ENCODE measurements around the gene PCYT1B.

PCYT1B gene

GRCh38 chrX:24542756-24543155 is 104.4 kb downstream of the PCYT1B start:
- no peak for TF ChIP-seq CTCF (conservative IDR thresholded peaks at IDR 0.05; ENCODE audit: low read depth, low read length)
- no peak for DNase-seq (ENCODE audit: low read depth)

GRCh38 chrX:24536551-24536950 is 110.6 kb downstream of the PCYT1B start:
- DNase-seq (ENCODE audit: low read depth): no peak
- no peak for TF ChIP-seq CTCF (conservative IDR thresholded peaks at IDR 0.05; ENCODE audit: low read depth, low read length)
- H3K4me3 ChIP-seq (ENCODE audit: low read depth, low read length): no peak overlapping the region

More at GRCh38 chrX:24542756-24543155, 104.4 kb downstream of the PCYT1B start:
- no peak overlapping the region for H3K4me3 ChIP-seq (ENCODE audit: low read depth, low read length)

- TF ChIP-seq CTCF (conservative IDR thresholded peaks at IDR 0.05; ENCODE audit: low read depth, low read length): no peak
- H3K4me3 ChIP-seq (ENCODE audit: low read depth, low read length): no peak overlapping the region
- no peak for DNase-seq (ENCODE audit: low read depth)
Observed at GRCh38 chrX:24528605-24529004, 118.5 kb downstream of the PCYT1B start.

GRCh38 chrX:24526616-24527015 is 120.5 kb downstream of the PCYT1B start:
- H3K4me3 ChIP-seq (ENCODE audit: low read depth, low read length): no peak overlapping the region
- TF ChIP-seq CTCF (conservative IDR thresholded peaks at IDR 0.05; ENCODE audit: low read depth, low read length): no peak
- DNase-seq (ENCODE audit: low read depth): no peak

GRCh38 chrX:24525455-24525854 is 121.7 kb downstream of the PCYT1B start:
- H3K4me3 ChIP-seq (ENCODE audit: low read depth, low read length): no peak overlapping the region
- TF ChIP-seq CTCF (conservative IDR thresholded peaks at IDR 0.05; ENCODE audit: low read depth, low read length): no peak

GRCh38 chrX:24520472-24520871 is 126.7 kb downstream of the PCYT1B start:
- no peak overlapping the region for H3K4me3 ChIP-seq (ENCODE audit: low read depth, low read length)
- no peak for TF ChIP-seq CTCF (conservative IDR thresholded peaks at IDR 0.05; ENCODE audit: low read depth, low read length)
- DNase-seq (ENCODE audit: low read depth): no peak

More at GRCh38 chrX:24525455-24525854, 121.7 kb downstream of the PCYT1B start:
- DNase-seq (ENCODE audit: low read depth): no peak

- no peak overlapping the region for H3K4me3 ChIP-seq (ENCODE audit: low read depth, low read length)
- DNase-seq (ENCODE audit: low read depth): peak; percentile 48
Observed at GRCh38 chrX:24515447-24515846, 131.7 kb downstream of the PCYT1B start.

More at GRCh38 chrX:24515447-24515846, 131.7 kb downstream of the PCYT1B start:
- TF ChIP-seq CTCF (conservative IDR thresholded peaks at IDR 0.05; ENCODE audit: low read depth, low read length): peak; percentile 55
